Measurements from ENCODE around the gene LY86. TPM values are rescaled to one million over a fixed set of nuclear protein-coding genes. Genes with fewer than 3 reads are reported as not detected.

The LY86 gene
- not detected in 2 replicates for total RNA-seq (2011; cell fraction: chromatin; rRNA removed; ENCODE audit: low replicate concordance)
- not detected in 2 replicates for total RNA-seq (2011; cell fraction: nucleolus; rRNA removed)
- total RNA-seq (2011; cell fraction: nucleoplasm; rRNA removed), result not detected in 2 replicates
- not detected in 2 replicates for total RNA-seq (2014; rRNA removed)
- not detected in 2 replicates for total RNA-seq (2014; rRNA removed; fragmentation: Illumina TruSeq; extraction: Trizol)
- total RNA-seq (2015; rRNA removed; fragmentation: Illumina TruSeq; extraction: Trizol), result not detected in 2 replicates
- total RNA-seq (2021), result not detected in 2 replicates
- polyA plus RNA-seq (2011; rRNA removed), result not detected in 2 replicates
- not detected in 2 replicates for polyA plus RNA-seq (2011; cell fraction: cytosol; rRNA removed)
- not detected in 2 replicates for polyA plus RNA-seq (2011; cell fraction: nucleus; rRNA removed)
- polyA plus RNA-seq (2012), result not detected in 2 replicates
- not detected in 2 replicates for polyA plus RNA-seq (2014; fragmentation: Illumina TruSeq; extraction: Trizol)
- under 1 TPM; 0.08 to 0.20 TPM for polyA plus RNA-seq (2014; fragmentation: Nextera tagmentation; extraction: Ambion mirVana)
- polyA plus RNA-seq (2014; rRNA removed), result not detected in 2 replicates
- polyA minus RNA-seq (2011; rRNA and poly(A)+ RNA removed), result not detected in 2 replicates
- polyA minus RNA-seq (2011; cell fraction: cytosol; rRNA and poly(A)+ RNA removed), result not detected in 2 replicates
- not detected in 2 replicates for polyA minus RNA-seq (2011; cell fraction: nucleus; rRNA and poly(A)+ RNA removed)
- Bru-seq, nascent RNA, result percentile 1 among the genes with signal in this experiment
- BruChase-seq, experiment 1, labeled RNA remaining after a 2-hour chase, result percentile 3 among the genes with signal in this experiment
- not detected for BruChase-seq, experiment 2, labeled RNA remaining after a 6-hour chase
- long read RNA-seq, experiment 1, result 0 reads
- long read RNA-seq, experiment 2, result 0 reads
- long read RNA-seq, experiment 3, result 0 reads

- H4K20me1 ChIP-seq (replicated peaks; ENCODE audit: control insufficient read depth, insufficient read depth, low read length), result no peaks in the 10 kb centered on the region
- H3K9me3 ChIP-seq (replicated peaks; ENCODE audit: control insufficient read depth, insufficient read depth, low read depth, low read length), result no peaks in the 10 kb centered on the region
- ATAC-seq (no peak; the same call in 2 of the 3 replicates), FAIRE-seq (no peak), DNase-seq (ENCODE audit: extremely low read depth in 1 of 4, low spot score in 3 of 4) (no peak)
- 11% methylated on average over 14 of the region's 14 CpGs for WGBS (ENCODE audit: insufficient coverage, low coverage, missing lambda C conversion rate)
- no peak within 1 kb of the TSS for H3K4me3 ChIP-seq
- intact Hi-C loops (cut with micrococcal nuclease), result no loop called here
- H3K4me2 ChIP-seq (ENCODE audit: insufficient read depth, low read length), result no peak within 1 kb of the TSS
- CTCF ChIA-PET (ENCODE audit: low intra/inter-chr PET ratio), result interaction anchor here (0.6 kb wide), 1 partner anchor 112 kb away, joined by 3 read pairs; no protein-coding TSS in a partner anchor
- no peak within 1 kb of the TSS for H3K27ac ChIP-seq (ENCODE audit: extremely low read depth, low read depth, low read length)
- POLR2A ChIA-PET, result interaction anchor here (0.9 to 1.8 kb wide), 3 partner anchors 8 to 87 kb away, joined by 3 to 6 read pairs (median 5); no protein-coding TSS in a partner anchor
- no peak within 1 kb of the TSS; the same call in 1 of the 2 replicates for H2AFZ ChIP-seq (ENCODE audit: low read depth, low read length)
- no peaks in the 10 kb centered on the region for H3K9me1 ChIP-seq (ENCODE audit: control insufficient read depth, insufficient read depth, low read length)
- no peaks in the 10 kb centered on the region for H3K36me3 ChIP-seq (ENCODE audit: control insufficient read depth, insufficient read depth, low read length)
- no TSS peak for BruUV-seq (replicated peaks)
- H3K9ac ChIP-seq (ENCODE audit: insufficient read depth in 1 of 2, low read depth in 2 of 2, low read length in 2 of 2), result no peak within 1 kb of the TSS
- H3K4me1 ChIP-seq (replicated peaks in 1 of 2; ENCODE audit: control insufficient read depth in 2 of 2, insufficient read depth in 2 of 2, low read length in 2 of 2), result no peaks in the 10 kb centered on the region; a peak in 2 of 5 replicates
- in situ Hi-C loops (cut with MboI), result no loop called here
- H3K27me3 ChIP-seq (ENCODE audit: control insufficient read depth in 2 of 2, insufficient read depth in 2 of 2, low read length in 2 of 2), result peaks cover 12 to 32% of the 10 kb centered on the region in 2 experiments; a peak in 4 of 5 replicates
- H3K79me2 ChIP-seq (ENCODE audit: control insufficient read depth, insufficient read depth, low read length), result no peaks in the 10 kb centered on the region
- TF ChIP-seq ELF4 (CRISPR knock-in tag; IDR thresholded peaks at IDR 0.05), result no peak
- TF ChIP-seq ZNF512 (tag; IDR thresholded peaks at IDR 0.05), result no peak
- TF ChIP-seq ZNF3 (CRISPR knock-in tag; IDR thresholded peaks at IDR 0.05), result no peak
- TF ChIP-seq HCFC1 (IDR thresholded peaks at IDR 0.05; ENCODE audit: low read depth, low read length), result no peak
- no peak for TF ChIP-seq NFIC (IDR thresholded peaks at IDR 0.05)
- TF ChIP-seq RERE (CRISPR knock-in tag; IDR thresholded peaks at IDR 0.05; ENCODE audit: borderline replicate concordance), result no peak
These were observed at the start of gene LY86 for GRCh38 chr6:6588064-6588923. Gene LY86, plus strand, starts transcription at chr6:6588720. Its CDS starts 15 bp downstream, at chr6:6588735.
